K562 (cell line): ENCODE results near the gene FAM219B. TPM values are rescaled to one million over a fixed set of nuclear protein-coding genes. Genes with fewer than 3 reads are reported as not detected.
A peak's percentile ranks its signal among the peaks of the same experiment; 100 is the strongest.

ENCODE experiments used
- ARID2 ChIP-seq: fragments of 450-650 bp; IDR thresholded peaks from 2 replicates; pipeline ENCODE4 v1.6.1; 2017; ENCODE audit warnings: antibody characterized with exemption, mild to moderate bottlenecking
- CBX3 ChIP-seq, 2 experiments: IDR thresholded peaks; 1 replicate in 1 of 2; 2 replicates in 1 of 2; pipeline ENCODE4 v1.6.1; 2012; ENCODE audit warnings: inconsistent platforms in 2 of 2, low read length in 2 of 2, borderline replicate concordance in 1 of 2, control low read depth in 1 of 2
- CEBPG ChIP-seq, 3 experiments: fragments of 200-800 bp in 1 of 3; sonication (Bioruptor generic) in 1 of 3; sonication (generic) in 1 of 3; formaldehyde crosslinking in 1 of 3; IDR thresholded peaks in 2 of 3; conservative IDR thresholded peaks in 1 of 3; 2 replicates each; pipeline versions ENCODE4 v1.6.1 to v1.8.0; 2016 to 2022; ENCODE audit warnings: missing compliant biosample characterization in 2 of 3, missing genetic modification characterization in 2 of 3, mild to moderate bottlenecking in 1 of 3, missing genetic modification reagents in 1 of 3
- E2F3 ChIP-seq: fragments of 250-450 bp; sonication (Bioruptor Pico); IDR thresholded peaks from 2 replicates; pipeline ENCODE4 v1.4.0; 2020; ENCODE audit warnings: mild to moderate bottlenecking
- ELF1 ChIP-seq: fragments of 200-800 bp; sonication (Bioruptor generic); IDR thresholded peaks from 2 replicates; pipeline ENCODE4 v1.6.1; 2016; ENCODE audit warnings: missing genetic modification characterization, missing compliant biosample characterization
- ESRRB ChIP-seq: fragments of 250-450 bp; sonication (Bioruptor Pico); IDR thresholded peaks from 2 replicates; pipeline ENCODE4 v1.5.0; 2020; ENCODE audit warnings: mild to moderate bottlenecking, moderate library complexity, borderline replicate concordance
- KAT7 ChIP-seq: sonication (generic); formaldehyde crosslinking; IDR thresholded peaks from 2 replicates; pipeline ENCODE4 v1.8.0; 2022; ENCODE audit warnings: missing genetic modification reagents, mild to moderate bottlenecking, borderline replicate concordance
- NCOA1 ChIP-seq: fragments of 450-650 bp; IDR thresholded peaks from 2 replicates; pipeline ENCODE4 v1.6.1; 2016; ENCODE audit warnings: low read depth
- NR2C2 ChIP-seq, 2 experiments: fragments of 200-800 bp in 1 of 2; sonication (Bioruptor generic) in 1 of 2; sonication (generic) in 1 of 2; formaldehyde crosslinking in 1 of 2; IDR thresholded peaks; 2 replicates each; pipeline versions ENCODE4 v1.6.1 to v1.8.0; 2016 to 2022; ENCODE audit warnings: mild to moderate bottlenecking in 1 of 2, missing compliant biosample characterization in 1 of 2, missing genetic modification characterization in 1 of 2, missing genetic modification reagents in 1 of 2
- PCBP1 ChIP-seq: fragments of 200-400 bp; formaldehyde crosslinking; IDR thresholded peaks from 2 replicates; pipeline ENCODE4 v1.6.1; 2018; ENCODE audit warnings: mild to moderate bottlenecking, low read depth, low read length; ENCODE audit not compliant: poor library complexity, severe bottlenecking
- SMAD1 ChIP-seq: fragments of 150-350 bp; IDR thresholded peaks from 2 replicates; pipeline ENCODE4 v1.6.1; 2014; ENCODE audit warnings: low read length, low read depth; ENCODE audit not compliant: partially characterized antibody
- TBL1XR1 ChIP-seq, 2 experiments: IDR thresholded peaks; 2 replicates each; pipeline ENCODE4 v1.6.1; 2012; ENCODE audit warnings: improper control_type of control experiment in 2 of 2, low read length in 2 of 2, mild to moderate bottlenecking in 1 of 2
- TOE1 ChIP-seq, 2 experiments: fragments of 450-650 bp in 1 of 2; sonication (generic) in 1 of 2; formaldehyde crosslinking in 1 of 2; IDR thresholded peaks; 2 replicates each; pipeline versions ENCODE4 v1.7.1 to v1.8.0; 2016 to 2022; ENCODE audit warnings: borderline replicate concordance in 2 of 2, mild to moderate bottlenecking in 2 of 2, antibody characterized with exemption in 1 of 2, inconsistent platforms in 1 of 2, low read depth in 1 of 2, missing genetic modification reagents in 1 of 2, moderate library complexity in 1 of 2
- TRIM24 ChIP-seq, 2 experiments: fragments of 450-650 bp; IDR thresholded peaks; 2 replicates each; pipeline ENCODE4 v1.6.1; 2016
- ZFP1 ChIP-seq: fragments of 450-650 bp; formaldehyde crosslinking; IDR thresholded peaks from 2 replicates; pipeline ENCODE4 v1.4.0; 2020; ENCODE audit warnings: mild to moderate bottlenecking, mixed read lengths
- ZNF324 ChIP-seq: fragments of 250-450 bp; sonication (Bioruptor Pico); IDR thresholded peaks from 2 replicates; pipeline ENCODE4 v1.4.0; 2020; ENCODE audit warnings: mild to moderate bottlenecking
- ZNF785 ChIP-seq: fragments of 250-450 bp; sonication (Bioruptor Pico); IDR thresholded peaks from 2 replicates; pipeline ENCODE4 v1.4.0; 2020; ENCODE audit warnings: mild to moderate bottlenecking
- ZNF830 ChIP-seq: fragments of 250-450 bp; sonication (Bioruptor Pico); IDR thresholded peaks from 2 replicates; pipeline ENCODE4 v1.5.0; 2021; ENCODE audit warnings: mild to moderate bottlenecking
- polyA plus RNA-seq, 8 experiments: library from polyadenylated mRNA; depleted of rRNA in 4 of 8; stranded (reverse) in 5 of 8; unstranded in 3 of 8; fragments of >200 nt; fragmentation: Nextera tagmentation in 2 of 8; fragmentation: Illumina TruSeq in 1 of 8; extraction: Ambion mirVana in 2 of 8; extraction: Trizol in 1 of 8; gene quantifications; 2 replicates each; pipeline versions ENCODE4 v1.2.1 to v1.2.3, GENCODE V29; 2011 to 2014; ENCODE audit warnings: inconsistent platforms in 1 of 8, missing spikeins in 1 of 8
- total RNA-seq, 7 experiments: library from RNA; depleted of rRNA in 6 of 7; stranded (reverse); fragments of >200 nt in 6 of 7; fragmentation: Illumina TruSeq in 2 of 7; extraction: Trizol in 2 of 7; gene quantifications; 2 replicates each; pipeline versions ENCODE4 v1.2.1 to v1.2.3, GENCODE V29; 2011 to 2021; ENCODE audit warnings: low replicate concordance in 1 of 7
- TF ChIP-seq, protein P1 (sequence below): IDR thresholded peaks from 2 replicates; pipeline ENCODE4 v1.6.1; 2011; ENCODE audit not compliant: insufficient read length; ENCODE audit errors: extremely low read depth
- TF ChIP-seq, protein P2 (sequence below): fragments of 450-650 bp; IDR thresholded peaks from 2 replicates; pipeline ENCODE4 v1.6.1; 2017; ENCODE audit warnings: antibody characterized with exemption, mild to moderate bottlenecking
- TF ChIP-seq, protein P3 (sequence below): fragments of 200-800 bp; sonication (Bioruptor generic); IDR thresholded peaks from 2 replicates; pipeline ENCODE4 v1.6.1; 2017; ENCODE audit warnings: missing genetic modification characterization, missing compliant biosample characterization

Gene FAM219B
- total and polyA plus RNA-seq, 9 of the 15 experiments (the other 6 are each of a cell fraction or from before 2014, with no cell fraction given) = 6.8 to 50.4 (median 29.4) TPM

DNA sequence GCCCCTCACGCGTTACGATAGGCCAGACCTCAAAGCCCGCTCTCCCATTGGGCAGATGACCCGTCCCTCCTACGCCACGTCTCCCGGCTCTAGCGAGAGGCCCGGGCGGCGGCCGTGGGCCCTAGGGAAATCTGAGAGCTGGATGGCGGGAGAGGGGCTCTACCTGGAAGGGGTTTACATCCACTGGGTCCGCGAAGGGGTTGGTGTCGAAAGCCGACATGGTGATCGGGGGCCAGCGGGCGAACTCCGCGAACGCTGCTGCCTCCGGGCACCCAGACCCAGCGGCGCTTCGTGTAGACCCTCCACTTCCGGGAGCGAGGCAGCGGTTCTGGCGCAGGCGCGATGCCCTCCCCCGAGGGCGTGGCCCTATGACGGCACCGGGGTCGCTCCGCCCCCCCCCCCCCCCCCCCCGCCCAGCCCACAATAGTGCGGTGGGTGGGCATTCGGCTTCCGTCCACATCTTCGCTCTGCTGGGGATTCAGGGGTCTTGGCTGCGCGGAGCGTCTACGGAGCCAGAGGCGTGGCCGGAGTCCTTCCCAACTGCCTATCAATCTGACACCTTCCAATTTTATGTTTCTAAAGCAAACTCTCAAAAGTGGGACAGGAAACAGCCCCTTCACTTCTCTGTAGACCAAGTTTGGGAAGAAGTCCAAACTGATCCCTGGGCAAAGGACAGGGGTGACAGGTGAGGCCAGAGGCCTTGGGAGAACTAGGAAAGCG is 33.5 kb downstream of the FAM219B start, which contains the start of gene SCAMP2 (continued):
- no peak for TF ChIP-seq TRIM24 (IDR thresholded peaks at IDR 0.05)
- TF ChIP-seq CBX3 (IDR thresholded peaks at IDR 0.05; ENCODE audit: borderline replicate concordance in 1 of 2, low read length in 2 of 2) = no peak
- peak; percentile 41; the same call in 1 of the 2 replicates for TF ChIP-seq E2F3 (CRISPR knock-in tag)
- peak; percentile 96 for TF ChIP-seq ELF1 (tag)
- TF ChIP-seq TBL1XR1 (IDR thresholded peaks at IDR 0.05; ENCODE audit: low read length in 2 of 2) = 0 out of 4 replicates have a peak, but pooled peaks of 1 of the 2 experiments have one; percentile 8
- TF ChIP-seq SMAD1 = peak; percentile 62
- TF ChIP-seq, protein P1, sequence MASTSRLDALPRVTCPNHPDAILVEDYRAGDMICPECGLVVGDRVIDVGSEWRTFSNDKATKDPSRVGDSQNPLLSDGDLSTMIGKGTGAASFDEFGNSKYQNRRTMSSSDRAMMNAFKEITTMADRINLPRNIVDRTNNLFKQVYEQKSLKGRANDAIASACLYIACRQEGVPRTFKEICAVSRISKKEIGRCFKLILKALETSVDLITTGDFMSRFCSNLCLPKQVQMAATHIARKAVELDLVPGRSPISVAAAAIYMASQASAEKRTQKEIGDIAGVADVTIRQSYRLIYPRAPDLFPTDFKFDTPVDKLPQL = no peak
- no peak for TF ChIP-seq ARID2
- no peak for TF ChIP-seq CEBPG (CRISPR knock-in tag; IDR thresholded peaks at IDR 0.05)
- no peak for TF ChIP-seq CEBPG (tag; conservative IDR thresholded peaks at IDR 0.05 in 1 of 2, IDR thresholded peaks at IDR 0.05 in 1 of 2)
- peak; percentile 87 for TF ChIP-seq TOE1 (IDR thresholded peaks at IDR 0.05; ENCODE audit: borderline replicate concordance)
- no peak for TF ChIP-seq TOE1 (CRISPR knock-in tag; IDR thresholded peaks at IDR 0.05; ENCODE audit: borderline replicate concordance, low read depth)
- TF ChIP-seq ZNF324 = no peak
- TF ChIP-seq ZNF830 = no peak
- TF ChIP-seq PCBP1 = peak; percentile 99
- TF ChIP-seq ESRRB (CRISPR knock-in tag) = no peak
- TF ChIP-seq ZFP1 (CRISPR knock-in tag) = no peak
- no peak for TF ChIP-seq NR2C2 (CRISPR knock-in tag; IDR thresholded peaks at IDR 0.05)
- peak; percentile 92 for TF ChIP-seq NR2C2 (tag; IDR thresholded peaks at IDR 0.05)
- TF ChIP-seq, protein P2, sequence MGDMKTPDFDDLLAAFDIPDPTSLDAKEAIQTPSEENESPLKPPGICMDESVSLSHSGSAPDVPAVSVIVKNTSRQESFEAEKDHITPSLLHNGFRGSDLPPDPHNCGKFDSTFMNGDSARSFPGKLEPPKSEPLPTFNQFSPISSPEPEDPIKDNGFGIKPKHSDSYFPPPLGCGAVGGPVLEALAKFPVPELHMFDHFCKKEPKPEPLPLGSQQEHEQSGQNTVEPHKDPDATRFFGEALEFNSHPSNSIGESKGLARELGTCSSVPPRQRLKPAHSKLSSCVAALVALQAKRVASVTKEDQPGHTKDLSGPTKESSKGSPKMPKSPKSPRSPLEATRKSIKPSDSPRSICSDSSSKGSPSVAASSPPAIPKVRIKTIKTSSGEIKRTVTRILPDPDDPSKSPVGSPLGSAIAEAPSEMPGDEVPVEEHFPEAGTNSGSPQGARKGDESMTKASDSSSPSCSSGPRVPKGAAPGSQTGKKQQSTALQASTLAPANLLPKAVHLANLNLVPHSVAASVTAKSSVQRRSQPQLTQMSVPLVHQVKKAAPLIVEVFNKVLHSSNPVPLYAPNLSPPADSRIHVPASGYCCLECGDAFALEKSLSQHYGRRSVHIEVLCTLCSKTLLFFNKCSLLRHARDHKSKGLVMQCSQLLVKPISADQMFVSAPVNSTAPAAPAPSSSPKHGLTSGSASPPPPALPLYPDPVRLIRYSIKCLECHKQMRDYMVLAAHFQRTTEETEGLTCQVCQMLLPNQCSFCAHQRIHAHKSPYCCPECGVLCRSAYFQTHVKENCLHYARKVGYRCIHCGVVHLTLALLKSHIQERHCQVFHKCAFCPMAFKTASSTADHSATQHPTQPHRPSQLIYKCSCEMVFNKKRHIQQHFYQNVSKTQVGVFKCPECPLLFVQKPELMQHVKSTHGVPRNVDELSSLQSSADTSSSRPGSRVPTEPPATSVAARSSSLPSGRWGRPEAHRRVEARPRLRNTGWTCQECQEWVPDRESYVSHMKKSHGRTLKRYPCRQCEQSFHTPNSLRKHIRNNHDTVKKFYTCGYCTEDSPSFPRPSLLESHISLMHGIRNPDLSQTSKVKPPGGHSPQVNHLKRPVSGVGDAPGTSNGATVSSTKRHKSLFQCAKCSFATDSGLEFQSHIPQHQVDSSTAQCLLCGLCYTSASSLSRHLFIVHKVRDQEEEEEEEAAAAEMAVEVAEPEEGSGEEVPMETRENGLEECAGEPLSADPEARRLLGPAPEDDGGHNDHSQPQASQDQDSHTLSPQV = no peak
- no peak for TF ChIP-seq ZNF785 (CRISPR knock-in tag)
- TF ChIP-seq, protein P3, sequence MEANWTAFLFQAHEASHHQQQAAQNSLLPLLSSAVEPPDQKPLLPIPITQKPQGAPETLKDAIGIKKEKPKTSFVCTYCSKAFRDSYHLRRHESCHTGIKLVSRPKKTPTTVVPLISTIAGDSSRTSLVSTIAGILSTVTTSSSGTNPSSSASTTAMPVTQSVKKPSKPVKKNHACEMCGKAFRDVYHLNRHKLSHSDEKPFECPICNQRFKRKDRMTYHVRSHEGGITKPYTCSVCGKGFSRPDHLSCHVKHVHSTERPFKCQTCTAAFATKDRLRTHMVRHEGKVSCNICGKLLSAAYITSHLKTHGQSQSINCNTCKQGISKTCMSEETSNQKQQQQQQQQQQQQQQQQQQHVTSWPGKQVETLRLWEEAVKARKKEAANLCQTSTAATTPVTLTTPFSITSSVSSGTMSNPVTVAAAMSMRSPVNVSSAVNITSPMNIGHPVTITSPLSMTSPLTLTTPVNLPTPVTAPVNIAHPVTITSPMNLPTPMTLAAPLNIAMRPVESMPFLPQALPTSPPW (CRISPR knock-in tag) = peak; percentile 100
- TF ChIP-seq NCOA1 = no peak
- peak; percentile 89 for TF ChIP-seq KAT7
